Measurements from ENCODE around the gene RC3H2.
"Not testable (repeated sequence)": the region's sequence is repeated elsewhere in the genome, so short reads cannot be mapped to it uniquely, and the experiment has no call there.

The RC3H2 gene

GRCh38 chr9:122912964-122913673 is 8.0 kb upstream of the RC3H2 start, which contains the start of gene ZBTB6:
Gene ZBTB6, minus strand, starts transcription at chr9:122913323. Its CDS starts 1,251 bp downstream, at chr9:122912072.
- peak; percentile 22 for DNase-seq

DNA sequence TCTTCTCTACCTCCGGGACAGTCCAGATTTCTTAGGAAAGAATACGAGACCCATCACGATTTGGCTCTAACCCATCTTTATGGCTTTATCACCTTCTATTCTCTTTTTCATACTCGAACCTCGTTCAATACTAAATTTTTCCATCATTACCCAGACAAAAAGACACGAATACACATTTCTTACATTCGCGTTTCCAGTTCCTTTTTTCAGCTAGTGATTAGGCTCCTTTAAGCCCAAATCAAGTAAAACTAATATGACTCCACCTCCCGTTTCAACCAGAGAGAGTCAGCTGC is 7.5 kb upstream of the RC3H2 start:
- no peak for DNase-seq

- DNase-seq, result not testable (repeated sequence)
Measured at GRCh38 chr9:122906122-122906521, 963 bp upstream of the RC3H2 start.

DNA sequence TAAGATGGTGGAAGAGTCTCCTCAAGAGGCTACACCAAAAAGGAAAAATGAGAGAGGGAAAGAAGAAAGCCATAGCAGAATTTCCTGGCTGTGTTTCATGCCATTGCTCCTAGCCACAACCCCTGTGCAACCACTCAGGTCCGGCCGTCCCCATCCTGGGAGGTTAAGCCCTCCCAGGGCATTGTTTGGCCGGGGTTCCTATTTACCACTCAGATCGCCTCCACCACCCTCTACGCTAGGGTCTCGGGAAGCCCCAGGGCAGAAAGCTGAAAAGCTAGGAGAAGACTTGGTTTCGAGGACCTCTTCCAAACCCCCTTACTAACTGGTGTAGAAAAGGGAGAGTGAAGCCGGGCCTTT is 715 bp downstream of the RC3H2 start:
- no peak for DNase-seq

DNA sequence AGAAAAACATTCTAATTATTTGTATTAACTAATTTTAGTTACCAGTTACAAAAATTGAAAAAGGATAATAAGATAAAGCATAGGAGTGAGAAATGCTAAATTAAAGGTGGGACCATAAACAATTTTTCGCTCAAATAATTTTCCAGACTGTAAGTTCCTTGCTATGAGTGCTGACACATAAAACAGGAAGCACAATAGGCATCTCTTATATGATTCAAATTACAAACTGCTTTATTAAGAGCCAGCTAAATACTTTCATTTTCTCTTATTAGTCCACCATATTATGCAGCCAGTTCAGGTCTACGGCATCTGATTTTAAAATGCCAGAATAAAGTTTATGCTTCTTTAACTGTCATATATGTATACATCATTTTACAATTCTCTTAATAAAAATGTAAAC is 4.4 kb downstream of the RC3H2 start:
- DNase-seq, result no peak

DNA sequence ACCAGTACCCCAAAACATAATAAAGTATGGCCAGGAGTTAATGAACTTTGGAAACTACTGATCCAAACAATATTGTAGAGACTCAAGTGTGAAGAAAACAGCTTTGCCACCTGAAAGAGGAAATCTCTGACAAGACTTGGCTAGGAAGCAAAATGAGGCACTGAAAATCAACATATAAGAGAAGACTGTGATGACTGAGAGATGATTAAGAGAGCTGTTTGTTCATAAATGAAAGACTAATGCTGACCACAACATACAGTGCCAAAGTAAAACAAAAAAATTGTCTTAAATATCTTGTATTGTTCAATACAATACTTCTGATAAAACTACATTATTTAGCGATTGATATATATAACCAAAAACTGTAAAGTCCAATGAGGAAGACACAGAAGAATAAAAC is 7.2 kb downstream of the RC3H2 start:
- DNase-seq, result no peak

GRCh38 chr9:122888480-122888879 is 16.7 kb downstream of the RC3H2 start:
- DNase-seq, result no peak

- DNase-seq, result no peak
Measured at GRCh38 chr9:122883125-122883524, 22.0 kb downstream of the RC3H2 start.

- DNase-seq, result no peak
Measured at GRCh38 chr9:122879443-122879842, 25.7 kb downstream of the RC3H2 start.

DNA sequence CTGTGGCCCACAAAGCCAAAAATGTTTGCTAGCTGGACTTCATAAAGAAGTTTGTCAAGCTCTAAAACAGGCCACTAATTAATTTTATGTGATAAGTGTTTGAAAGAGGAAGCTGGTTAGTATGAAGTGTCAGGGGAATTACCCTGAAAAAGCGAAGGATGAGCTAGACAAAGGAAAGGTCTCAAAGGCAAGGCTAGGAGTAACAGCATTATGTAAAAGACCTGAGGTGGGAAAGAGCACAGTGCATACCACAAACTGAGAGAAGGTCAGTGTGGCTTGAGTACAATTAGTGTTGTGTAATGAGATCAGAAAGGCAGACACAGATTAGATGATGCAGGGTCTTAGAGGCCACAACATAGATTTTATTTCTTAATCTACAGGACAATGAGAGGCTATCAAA is 29.6 kb downstream of the RC3H2 start:
- no peak for DNase-seq

GRCh38 chr9:122867276-122867675 is 37.9 kb downstream of the RC3H2 start:
- not testable (repeated sequence) for DNase-seq

GRCh38 chr9:122866079-122866478 is 39.1 kb downstream of the RC3H2 start:
- DNase-seq, result no peak

GRCh38 chr9:122865300-122865699 is 39.9 kb downstream of the RC3H2 start:
- DNase-seq, result no peak

DNA sequence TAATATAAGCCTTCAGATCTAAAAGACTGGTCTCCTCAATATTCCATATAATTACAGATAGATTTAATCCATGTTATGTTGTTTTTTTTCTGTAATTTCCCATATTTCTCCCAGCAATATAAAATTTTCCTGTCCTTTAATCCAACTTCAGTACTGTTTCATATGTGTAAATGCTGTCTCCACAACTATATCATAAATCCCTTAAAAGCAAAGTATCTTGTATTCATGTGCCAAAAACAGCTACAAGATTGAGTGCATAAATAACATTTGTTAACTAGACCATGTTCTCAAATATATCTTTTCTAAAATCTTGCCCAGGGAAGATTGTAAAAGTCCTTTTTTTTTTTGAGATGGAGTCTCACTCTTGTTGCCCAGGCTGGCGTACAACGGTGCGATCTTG is 41.8 kb downstream of the RC3H2 start:
- DNase-seq, result no peak

GRCh38 chr9:122860319-122861142 is 44.6 kb downstream of the RC3H2 start:
- DNase-seq, result no peak

DNA sequence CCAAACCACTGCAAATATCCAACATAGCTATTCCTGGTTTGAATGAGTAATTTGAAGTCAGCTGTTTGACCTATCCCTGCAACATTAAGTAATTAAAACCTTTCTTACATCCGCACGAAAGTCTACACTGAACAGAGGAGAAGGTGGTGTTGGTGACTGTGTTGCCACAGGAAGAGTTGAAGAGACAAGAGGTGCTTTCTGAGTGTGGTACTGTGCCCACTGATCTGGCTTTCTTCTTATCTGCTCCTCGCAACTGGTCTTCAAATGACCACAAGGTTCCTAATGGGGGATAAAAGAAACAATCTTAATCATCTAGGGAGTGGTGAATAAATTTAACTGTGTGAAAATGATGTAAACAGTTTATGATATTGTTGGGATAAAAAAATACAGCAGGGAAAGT is 47.3 kb downstream of the RC3H2 start:
- DNase-seq, result no peak

DNA sequence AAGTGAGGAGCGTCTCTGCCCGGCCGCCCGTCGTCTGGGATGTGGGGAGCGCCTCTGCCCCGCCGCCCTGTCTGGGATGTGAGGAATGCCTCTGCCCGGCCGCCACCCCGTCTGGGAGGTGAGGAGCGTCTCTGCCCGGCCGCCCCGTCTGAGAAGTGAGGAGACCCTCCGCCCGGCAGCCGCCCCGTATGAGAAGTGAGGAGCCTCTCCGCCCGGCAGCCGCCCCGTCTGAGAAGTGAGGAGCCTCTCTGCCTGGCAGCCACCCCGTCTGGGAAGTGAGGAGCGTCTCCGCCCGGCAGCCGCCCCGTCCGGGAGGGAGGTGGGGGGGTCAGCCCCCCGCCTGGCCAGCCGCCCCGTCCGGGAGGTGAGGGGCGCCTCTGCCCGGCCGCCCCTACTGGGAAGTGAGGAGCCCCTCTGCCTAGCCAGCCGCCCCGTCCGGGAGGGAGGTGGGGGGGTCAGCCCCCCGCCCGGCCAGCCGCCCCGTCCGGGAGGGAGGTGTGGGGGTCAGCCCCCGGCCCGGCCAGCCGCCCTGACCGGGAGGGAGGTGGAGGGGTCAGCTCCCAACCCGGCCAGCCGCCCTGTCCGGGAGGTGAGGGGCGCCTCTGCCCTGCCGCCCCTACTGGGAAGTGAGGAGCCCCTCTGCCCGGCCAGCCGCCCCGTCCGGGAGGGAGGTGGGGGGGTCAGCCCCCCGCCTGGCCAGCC is 52.9 kb downstream of the RC3H2 start:
- DNase-seq, result not testable (repeated sequence)

DNA sequence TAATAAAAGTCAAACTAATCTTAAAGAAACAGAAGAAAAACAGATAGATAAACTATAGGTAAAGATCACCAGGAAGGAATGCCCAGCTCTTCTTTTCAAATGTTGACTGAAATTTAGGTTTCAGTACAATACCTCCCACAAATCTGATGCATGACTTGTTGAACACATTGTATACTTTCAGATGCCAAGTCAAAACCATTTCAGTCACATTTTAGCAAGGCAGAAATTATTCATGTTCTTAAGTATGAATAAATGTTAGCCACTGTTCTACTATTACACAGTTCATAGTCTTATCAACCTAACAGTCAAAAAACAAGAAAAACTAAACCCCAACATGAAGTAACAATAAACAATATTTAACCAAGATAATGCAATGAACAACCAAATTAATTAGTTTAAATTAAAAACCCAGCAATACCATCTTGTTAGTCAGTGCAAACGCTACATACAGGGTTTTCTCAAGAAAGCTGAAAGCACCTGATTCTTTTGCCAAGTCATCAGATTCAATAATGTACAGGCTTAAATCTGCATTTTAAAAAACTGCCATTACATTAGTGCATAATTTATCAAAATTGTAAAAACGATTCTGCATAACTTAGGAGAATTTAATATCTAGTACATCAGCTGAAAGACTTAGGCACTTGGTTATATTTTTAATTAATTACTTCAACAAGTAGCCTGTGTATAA is 56.8 kb downstream of the RC3H2 start:
- DNase-seq, result no peak

DNA sequence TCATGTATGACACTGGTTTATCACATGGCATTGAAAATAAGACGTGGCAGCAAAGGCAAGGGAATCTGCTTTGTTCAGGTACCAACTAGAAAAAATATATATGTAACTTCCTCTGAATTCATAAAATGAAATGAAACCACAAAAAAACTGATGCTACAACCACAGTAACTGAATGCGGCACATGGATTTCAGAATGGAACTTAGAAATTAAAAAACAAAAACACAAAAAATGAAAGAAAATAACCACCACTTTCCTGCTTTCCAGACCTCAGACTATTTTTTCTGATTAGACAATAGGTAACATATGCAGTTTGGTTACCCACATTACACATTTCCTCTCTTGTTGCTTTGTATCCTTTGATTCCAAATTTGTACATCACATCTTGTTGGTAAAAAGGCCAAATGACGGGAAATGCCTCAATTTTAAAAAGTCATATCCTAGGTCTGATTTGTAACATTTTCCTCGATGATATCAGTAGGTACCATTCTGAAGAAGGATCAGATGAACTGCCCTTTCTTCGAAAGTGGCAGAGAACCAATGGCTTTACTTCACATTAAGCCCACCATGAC is 58.7 kb downstream of the RC3H2 start:
- DNase-seq, result no peak

GRCh38 chr9:122845116-122845515 is 60.0 kb downstream of the RC3H2 start:
- DNase-seq, result no peak

DNA sequence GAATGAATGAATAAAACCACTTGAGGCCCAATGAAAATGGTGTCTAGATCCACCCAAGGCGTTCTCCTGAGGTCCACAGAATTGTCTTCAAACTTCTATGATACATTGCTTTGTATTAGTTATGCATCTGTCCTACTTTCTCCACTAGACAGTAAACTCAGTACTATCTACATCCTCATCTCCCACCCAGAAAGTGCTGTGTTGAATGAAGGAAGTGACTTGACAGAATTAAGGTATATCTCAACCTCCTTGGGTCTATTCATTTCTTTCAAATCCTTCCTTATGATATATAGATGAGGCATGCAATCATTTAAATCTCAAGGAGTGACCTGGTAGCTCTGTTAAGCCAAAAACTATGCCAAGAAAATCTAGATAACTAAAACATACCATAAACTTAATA is 61.0 kb downstream of the RC3H2 start:
- DNase-seq, result no peak

GRCh38 chr9:122841501-122841900 is 63.7 kb downstream of the RC3H2 start:
- no peak for DNase-seq

DNA sequence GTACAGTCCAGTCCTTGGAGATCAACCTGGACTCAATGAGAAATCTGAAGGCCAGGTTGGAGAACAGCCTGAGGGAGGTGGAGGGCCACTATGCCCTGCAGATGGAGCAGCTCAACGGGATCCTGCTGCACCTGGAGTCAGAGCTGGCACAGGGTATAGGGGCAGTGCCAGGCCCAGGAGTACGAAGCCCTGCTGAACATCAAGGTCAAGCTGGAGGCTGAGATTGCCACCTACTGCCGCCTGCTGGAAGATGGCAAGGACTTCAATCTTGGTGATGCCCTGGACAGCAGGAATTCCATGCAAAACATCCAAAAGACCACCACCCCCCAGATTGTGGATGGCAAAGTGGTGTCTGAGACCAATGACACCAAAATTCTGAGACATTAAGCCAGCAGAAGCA is 66.7 kb downstream of the RC3H2 start:
- not testable (repeated sequence) for DNase-seq

Measured in GOT3 (cell line).